22Rv1 (cell line): ENCODE results near the gene ZNF506.

Source experiments
- CTCF ChIP-seq: fragments of 450-650 bp; IDR thresholded peaks from 2 replicates; pipeline ENCODE4 v1.5.1; 2017; ENCODE audit warnings: mild to moderate bottlenecking
- ZFX ChIP-seq: fragments of 450-650 bp; IDR thresholded peaks from 2 replicates; pipeline ENCODE4 v1.6.1; 2017; ENCODE audit warnings: antibody characterized with exemption, borderline replicate concordance

DNA sequence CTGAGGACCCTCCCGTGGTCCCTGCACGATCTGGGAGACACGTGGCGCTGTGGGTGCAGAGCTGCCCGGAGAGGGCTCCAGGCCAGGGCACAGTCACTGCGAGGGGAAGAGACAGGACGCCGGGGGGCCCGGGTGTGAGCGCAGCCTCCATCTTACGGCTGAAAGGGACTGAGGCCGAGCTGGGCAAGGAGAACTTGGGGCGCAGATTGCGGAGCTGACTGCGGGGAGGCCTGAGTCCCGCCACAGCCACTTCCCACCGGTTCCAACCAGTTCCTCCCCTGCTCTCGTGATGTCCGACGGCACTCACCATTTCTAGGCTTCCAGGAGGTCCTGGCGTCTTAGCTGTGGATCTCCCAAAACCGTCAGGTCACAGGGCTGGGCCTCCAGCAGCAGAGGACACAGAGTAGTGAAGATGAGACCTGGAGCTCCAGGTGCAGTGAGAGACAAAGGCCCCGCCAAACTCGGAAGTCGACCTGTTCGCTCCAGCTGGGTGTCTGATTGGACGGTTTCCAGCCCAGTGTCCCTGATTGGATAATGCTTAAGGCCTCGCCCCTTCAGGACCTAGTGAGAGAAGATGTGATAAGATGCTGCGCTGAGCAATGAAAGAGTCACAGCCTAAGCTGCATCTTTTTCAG is 39.3 kb upstream of the ZNF506 start:
- no peak for TF ChIP-seq CTCF
- TF ChIP-seq ZFX = no peak
